Urinary bladder (tissue), 4 donors: Measurements from ENCODE around the gene SLC17A7. TPM values are rescaled to one million over a fixed set of nuclear protein-coding genes. Genes with fewer than 3 reads are reported as not detected.
A peak's percentile ranks its signal among the peaks of the same experiment; 100 is the strongest.
"Not testable (repeated sequence)": the region's sequence is repeated elsewhere in the genome, so short reads cannot be mapped to it uniquely, and the experiment has no call there.

Experiments used
- DNase-seq: peaks from one replicate; pipeline ENCODE4 v3.0.0-alpha.2; 2015; ENCODE audit errors: extremely low spot score
- H3K27ac ChIP-seq: one replicate; pipeline ENCODE4 v1.5.1; 2013; ENCODE audit warnings: low read depth, mild to moderate bottlenecking, moderate library complexity
- H3K36me3 ChIP-seq: one replicate; pipeline ENCODE4 v1.6.1; 2013; ENCODE audit warnings: mild to moderate bottlenecking, moderate library complexity; ENCODE audit not compliant: insufficient read depth
- H3K4me1 ChIP-seq: one replicate; pipeline ENCODE4 v1.6.1; 2013; ENCODE audit warnings: mild to moderate bottlenecking, moderate library complexity; ENCODE audit not compliant: insufficient read depth
- H3K4me3 ChIP-seq: one replicate; pipeline ENCODE4 v1.5.1; 2013; ENCODE audit warnings: low read depth, low read length
- WGBS: extraction: QIAGEN DNeasy Blood & Tissue Kit; methylation state at CpG from one replicate; pipeline ENCODE4 v1.1.7; 2013; 5-methylcytosine and 5-hydroxymethylcytosine counted together
- polyA plus RNA-seq: library from polyadenylated mRNA; stranded (reverse); fragments of 200-250 nt; gene quantifications from one replicate; pipeline ENCODE4 v1.2.3, GENCODE V29; 2013
- total RNA-seq: library from RNA; depleted of rRNA; stranded (reverse); fragments of >200 nt; gene quantifications from one replicate; pipeline ENCODE4 v1.2.3, GENCODE V29; 2014
- donor health status: healthy with polysubstance abuse.
- donor health status: healthy.

The SLC17A7 gene
- total and polyA plus RNA-seq, 2 donors, result 0.85 to 2.1 TPM

DNA sequence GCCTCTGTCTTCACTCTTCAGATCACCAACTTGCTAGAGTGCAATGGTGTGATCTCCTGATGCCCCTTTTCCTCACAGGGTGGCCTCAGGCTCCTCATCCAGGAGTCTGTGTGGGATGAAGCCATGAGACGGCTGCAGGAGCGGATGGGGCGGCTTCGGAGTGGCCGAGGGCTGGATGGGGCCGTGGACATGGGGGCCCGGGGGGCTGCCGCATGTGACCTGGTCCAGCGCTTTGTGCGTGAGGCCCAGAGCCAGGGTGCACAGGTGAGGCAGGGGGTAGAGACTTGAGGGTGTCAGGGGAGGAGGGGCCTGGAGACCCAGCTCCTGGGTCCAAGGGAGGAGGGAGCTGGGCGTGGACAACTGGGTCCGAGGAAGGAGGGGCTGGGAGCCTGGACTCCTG lies 21.2 kb upstream of the SLC17A7 start:
- Histone ChIP-seq H3K4me1 (no peaks in the 10 kb centered on the region), H3K4me3 (no peak overlapping the region), H3K27ac (no peak overlapping the region), H3K36me3 (peaks cover 2% of the 10 kb centered on the region)
- DNase-seq, result no peak
- 87% methylated on average over 12 of the region's 12 CpGs for WGBS

DNA sequence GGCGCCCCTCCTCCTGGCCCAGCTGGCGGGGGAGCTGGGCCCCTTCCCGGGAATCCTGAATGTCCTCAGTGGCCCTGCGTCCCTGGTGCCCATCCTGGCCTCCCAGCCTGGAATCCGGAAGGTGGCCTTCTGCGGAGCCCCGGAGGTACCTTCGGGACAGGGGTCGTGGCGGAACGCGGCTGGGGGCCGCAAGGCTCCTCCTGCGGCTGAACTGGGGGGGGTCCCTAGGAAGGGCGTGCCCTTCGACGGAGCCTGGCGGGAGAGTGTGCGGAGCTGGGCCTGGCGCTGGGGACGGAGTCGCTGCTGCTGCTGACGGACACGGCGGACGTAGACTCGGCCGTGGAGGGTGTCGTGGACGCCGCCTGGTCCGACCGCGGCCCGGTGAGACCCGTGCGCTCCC lies 20.3 kb upstream of the SLC17A7 start:
- 98% methylated on average over 37 of the region's 37 CpGs for WGBS
- no peak for DNase-seq
- Histone ChIP-seq H3K36me3 (peaks cover 2% of the 10 kb centered on the region), H3K4me3 (no peak overlapping the region), H3K27ac (no peak overlapping the region), H3K4me1 (no peaks in the 10 kb centered on the region)

DNA sequence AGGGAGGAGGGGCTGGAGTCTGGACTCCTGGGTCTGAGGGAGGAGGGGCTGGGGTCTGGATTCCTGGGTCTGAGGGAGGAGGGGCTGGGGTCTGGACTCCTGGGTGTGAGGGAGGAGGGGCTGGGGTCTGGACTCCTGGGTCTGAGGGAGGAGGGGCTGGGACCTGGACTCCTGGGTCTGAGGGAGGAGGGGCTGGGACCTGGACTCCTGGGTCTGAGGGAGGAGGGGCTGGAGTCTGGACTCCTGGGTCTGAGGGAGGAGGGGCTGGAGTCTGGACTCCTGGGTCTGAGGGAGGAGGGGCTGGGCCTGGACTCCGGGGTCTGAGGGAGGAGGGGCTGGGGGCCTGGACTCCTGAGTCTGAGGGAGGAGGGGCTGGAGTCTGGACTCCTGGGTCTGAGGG lies 19.8 kb upstream of the SLC17A7 start:
- H3K4me3 ChIP-seq, H3K27ac ChIP-seq, H3K36me3 ChIP-seq, DNase-seq, H3K4me1 ChIP-seq: not testable (repeated sequence)
- WGBS, result 0% methylated on average over 1 of the region's 1 CpG

DNA sequence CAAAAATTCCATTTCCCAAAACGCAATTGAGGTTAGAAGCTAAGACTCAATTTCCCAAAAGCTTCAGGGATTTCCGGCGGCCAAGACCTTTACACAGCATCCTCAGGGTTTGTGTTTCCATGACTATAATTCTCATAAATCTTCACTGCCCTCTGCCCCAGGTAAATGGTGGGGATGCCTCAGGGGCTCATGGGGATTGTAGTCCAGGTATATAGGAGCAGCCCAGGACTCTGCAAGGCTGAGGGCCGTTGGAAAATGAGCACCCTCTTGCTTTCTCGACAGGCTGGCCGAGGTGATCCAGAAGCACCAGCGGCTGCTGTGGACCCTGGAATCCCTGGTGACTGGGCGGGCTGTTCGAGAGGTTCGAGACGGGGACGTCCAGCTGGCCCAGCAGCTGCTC lies 18.1 kb upstream of the SLC17A7 start:
- Histone ChIP-seq H3K36me3 (no peaks in the 10 kb centered on the region), H3K4me1 (no peaks in the 10 kb centered on the region), H3K27ac (no peak overlapping the region), H3K4me3 (no peak overlapping the region)
- no peak for DNase-seq
- 95% methylated on average over 12 of the region's 12 CpGs for WGBS

DNA sequence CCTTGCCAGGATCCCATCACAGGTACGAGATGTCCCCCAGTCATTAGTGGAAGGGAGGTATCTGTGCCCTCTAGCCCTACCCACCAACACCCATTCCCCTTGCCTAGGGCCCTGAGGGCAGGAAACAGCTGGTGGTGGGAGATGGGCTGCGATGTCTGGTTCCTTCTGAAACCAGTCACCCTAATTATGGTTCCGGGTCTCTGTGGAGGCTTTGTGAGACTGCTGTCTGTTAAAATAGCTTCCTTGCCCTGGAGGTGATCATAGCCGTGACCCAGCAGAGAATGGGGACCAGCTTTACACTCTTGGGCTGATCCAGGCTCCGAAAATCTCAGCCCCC lies 17.2 kb upstream of the SLC17A7 start:
- H3K4me3 ChIP-seq, result no peak overlapping the region
- 89% methylated on average over 5 of the region's 5 CpGs for WGBS
- no peak overlapping the region for H3K27ac ChIP-seq
- H3K36me3 ChIP-seq, result no peaks in the 10 kb centered on the region
- no peaks in the 10 kb centered on the region for H3K4me1 ChIP-seq
- no peak for DNase-seq

DNA sequence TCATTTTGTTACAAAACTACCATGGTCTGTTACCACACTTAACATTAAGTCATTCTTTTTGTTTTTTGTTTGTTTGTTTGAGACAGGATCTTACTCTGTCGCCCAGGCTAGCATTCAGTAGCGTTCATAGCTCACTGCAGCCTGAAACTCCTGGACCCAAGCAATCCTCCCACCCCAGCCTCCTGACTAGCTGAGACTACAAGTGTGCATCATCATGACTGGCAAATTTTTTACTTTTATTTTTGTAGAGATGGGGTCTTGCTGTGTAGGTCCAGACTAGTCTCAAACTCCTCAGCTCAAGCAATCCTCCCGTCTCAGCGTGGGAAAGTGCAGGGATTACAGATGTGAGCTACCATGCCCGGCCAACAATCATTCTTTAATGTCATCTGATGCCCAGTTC lies 15.0 kb upstream of the SLC17A7 start:
- Histone ChIP-seq H3K4me3 (no peak overlapping the region), H3K4me1 (no peaks in the 10 kb centered on the region), H3K36me3 (no peaks in the 10 kb centered on the region), H3K27ac (peak overlapping the region; percentile 54)
- 60% methylated on average over 5 of the region's 5 CpGs for WGBS
- no peak for DNase-seq

DNA sequence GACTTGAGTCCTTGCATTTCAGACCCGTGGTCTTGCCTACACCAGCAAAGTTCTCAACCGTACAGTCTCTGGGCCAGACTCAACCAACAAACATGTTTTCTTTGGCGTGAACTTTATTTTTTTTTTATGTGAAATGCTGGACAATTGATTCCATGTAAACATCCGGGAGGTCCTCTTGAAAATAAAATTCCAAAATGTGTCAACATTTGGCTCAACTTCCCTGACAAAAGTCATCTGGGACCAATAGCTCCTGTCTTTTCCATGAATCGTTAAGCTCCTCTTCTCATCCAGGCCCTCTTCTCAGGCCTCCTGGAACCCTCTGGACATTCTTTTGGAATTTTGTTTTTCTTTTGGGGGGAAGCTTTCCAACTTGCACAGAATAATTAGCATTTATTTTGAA lies 14.4 kb upstream of the SLC17A7 start:
- DNase-seq, result no peak
- no peaks in the 10 kb centered on the region for H3K4me1 ChIP-seq
- WGBS, result 57% methylated on average over 5 of the region's 5 CpGs
- H3K36me3 ChIP-seq, result no peaks in the 10 kb centered on the region
- no peak overlapping the region for H3K27ac ChIP-seq
- H3K4me3 ChIP-seq, result no peak overlapping the region

DNA sequence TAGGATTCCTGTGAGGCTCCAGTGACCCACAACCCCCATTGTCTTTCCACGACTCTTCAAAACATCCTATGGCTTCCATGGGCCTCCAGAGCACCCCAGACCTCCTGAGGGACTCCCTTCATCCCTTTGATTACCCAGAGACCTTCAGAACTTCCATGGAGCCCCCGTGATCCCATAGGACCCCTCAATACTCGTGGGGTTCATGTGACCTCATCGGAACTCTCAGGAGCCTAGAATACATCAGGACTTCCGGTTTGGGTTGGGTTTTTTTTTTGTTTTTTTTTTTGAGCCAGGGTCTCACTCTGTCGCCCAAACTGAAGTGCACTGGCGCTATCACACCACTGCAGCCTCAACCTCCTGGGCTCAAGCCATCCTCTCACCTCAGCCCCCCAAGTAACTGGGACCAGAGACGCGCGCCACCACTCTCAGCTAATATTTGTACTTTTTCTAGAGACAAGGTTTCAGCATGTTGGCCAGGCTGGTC lies 12.5 kb upstream of the SLC17A7 start:
- no peak for DNase-seq
- 40% methylated on average over 10 of the region's 10 CpGs for WGBS
- Histone ChIP-seq H3K36me3 (no peaks in the 10 kb centered on the region), H3K4me3 (peak overlapping the region; percentile 48), H3K27ac (peak overlapping the region; percentile 86), H3K4me1 (no peaks in the 10 kb centered on the region)

DNA sequence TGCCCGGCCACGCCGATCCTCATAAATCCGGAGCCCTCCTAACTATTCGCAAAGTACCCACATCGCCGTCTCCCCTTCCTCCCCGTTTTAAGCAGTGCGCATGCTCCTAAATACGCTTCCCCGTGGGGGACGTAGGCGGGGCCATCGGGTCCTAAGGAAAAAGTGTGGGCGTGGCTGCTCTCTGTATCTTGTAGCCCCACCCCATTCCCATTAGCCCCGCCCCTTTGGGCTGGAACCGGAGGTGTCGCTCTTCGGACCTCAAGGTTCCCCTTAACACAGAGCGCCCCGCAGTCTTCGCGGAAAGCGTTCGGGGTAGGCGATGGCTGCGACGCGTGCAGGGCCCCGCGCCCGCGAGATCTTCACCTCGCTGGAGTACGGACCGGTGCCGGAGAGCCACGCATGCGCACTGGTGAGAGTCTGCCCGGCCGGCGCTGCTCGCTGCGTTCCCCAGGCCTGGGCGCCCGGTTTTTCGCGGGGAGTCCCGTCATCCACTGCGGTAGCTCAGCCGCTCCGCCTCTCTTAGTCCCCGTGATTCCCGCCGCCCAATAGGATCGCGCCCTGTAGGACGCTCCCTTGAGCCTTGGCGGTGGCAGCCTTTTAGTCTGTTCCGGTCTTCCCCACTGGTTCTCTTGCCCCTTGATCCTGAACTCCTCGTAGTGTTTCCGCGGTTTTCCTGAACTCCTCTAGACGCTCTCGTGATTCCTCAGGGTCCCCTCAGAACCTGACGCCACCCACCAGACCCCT lies 11.9 kb upstream of the SLC17A7 start, which contains the start of gene ALDH16A1:
TSS of gene ALDH16A1 (plus strand) at position 213 of the 744 bp plus-strand sequence. CDS start at position 320, 107 bp downstream.
- H3K4me3 ChIP-seq, result peak within 1 kb of the TSS; percentile 48
- whole genome bisulfite sequencing, result under 1% methylated on average over 66 of the region's 66 CpGs
- DNase-seq, result peak; percentile 97
- no peaks in the 10 kb centered on the region for H3K36me3 ChIP-seq
- H3K27ac ChIP-seq, result peak within 1 kb of the TSS; percentile 86
- no peaks in the 10 kb centered on the region for H3K4me1 ChIP-seq

DNA sequence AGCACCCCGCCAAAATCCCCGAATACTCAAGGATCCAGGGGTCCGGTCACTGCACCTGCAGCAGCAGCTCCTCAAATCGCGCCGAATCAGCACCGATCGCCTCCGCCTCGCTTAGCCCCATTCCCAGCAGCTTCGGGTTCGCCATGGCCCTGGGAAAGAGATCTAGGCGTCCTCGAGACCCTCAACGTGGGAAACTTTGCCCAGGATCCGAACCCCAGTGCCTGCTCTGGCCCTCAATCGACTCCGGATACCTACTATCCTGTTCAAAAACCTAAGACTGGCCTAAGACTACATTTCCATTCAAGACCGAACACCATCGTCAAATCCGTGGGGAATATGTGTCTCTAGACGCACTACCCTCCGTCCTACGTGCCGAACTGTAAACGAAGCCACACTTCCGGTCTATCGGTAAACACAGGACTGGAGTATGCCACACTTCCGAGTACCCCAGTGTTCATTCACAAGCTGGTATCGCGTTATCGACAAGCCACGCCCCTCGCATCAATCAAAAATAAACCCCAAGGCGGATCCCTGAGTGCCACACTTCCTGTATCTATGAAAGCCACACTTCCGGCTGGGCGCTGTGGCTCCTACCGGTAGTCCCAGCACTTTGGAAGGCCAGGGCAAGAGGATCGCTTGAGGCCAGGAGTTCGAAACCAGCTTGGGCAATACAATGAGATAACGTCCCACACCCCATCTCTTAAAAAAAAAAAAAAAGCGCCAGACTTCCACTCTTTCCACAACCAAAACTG lies 10.3 kb upstream of the SLC17A7 start, which contains the start of gene PIH1D1:
TSS of gene PIH1D1 (minus strand) at position 385 of the 752 bp plus-strand sequence. CDS start at position 145, 240 bp downstream.
- Histone ChIP-seq H3K36me3 (no peaks in the 10 kb centered on the region), H3K27ac (peak within 1 kb of the TSS; percentile 86), H3K4me1 (no peaks in the 10 kb centered on the region), H3K4me3 (peak within 1 kb of the TSS; percentile 75)
- under 1% methylated on average over 42 of the region's 42 CpGs for WGBS
- peak; percentile 98 for DNase-seq

DNA sequence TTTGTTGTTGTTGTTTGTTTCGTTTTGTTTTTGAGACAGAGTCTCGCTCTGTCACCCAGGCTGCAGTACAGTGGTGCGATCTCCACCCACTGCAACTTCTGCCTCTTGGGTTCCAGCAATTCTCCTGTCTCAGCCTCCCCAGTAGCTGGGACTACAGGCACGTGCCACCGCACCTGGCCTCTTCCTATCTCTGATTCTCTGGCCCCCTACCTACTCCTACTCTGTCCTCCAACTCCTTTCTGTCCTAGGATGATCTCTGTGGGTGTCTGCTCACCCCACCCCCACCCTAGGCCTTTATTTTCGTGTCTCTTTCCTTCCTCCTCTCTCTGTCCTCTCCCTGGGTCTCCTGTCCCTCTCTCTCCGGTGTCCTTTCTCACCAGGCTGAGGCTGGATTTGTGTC lies 9.1 kb upstream of the SLC17A7 start:
- DNase-seq, result no peak
- Histone ChIP-seq H3K4me3 (no peak overlapping the region), H3K27ac (no peak overlapping the region), H3K36me3 (no peaks in the 10 kb centered on the region), H3K4me1 (no peaks in the 10 kb centered on the region)
- 89% methylated on average over 7 of the region's 7 CpGs for WGBS

DNA sequence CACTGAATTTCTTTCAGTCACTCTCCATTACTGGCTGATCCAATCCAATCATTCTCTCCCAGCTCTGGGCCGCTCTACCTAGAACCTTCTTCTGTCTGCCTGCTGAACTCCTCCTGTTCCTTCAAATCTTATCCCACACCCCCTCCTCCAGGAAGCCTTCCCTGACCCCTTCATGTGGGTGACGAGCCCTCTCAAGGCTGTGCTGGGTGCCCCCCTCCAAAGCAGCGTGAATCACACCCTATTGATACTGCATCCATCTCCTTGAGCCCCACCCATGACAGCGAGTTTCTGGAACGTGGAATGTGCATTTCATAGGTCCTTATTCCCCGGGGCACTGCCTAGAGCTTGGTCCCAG lies 7.1 kb upstream of the SLC17A7 start:
- Histone ChIP-seq H3K4me3 (no peak overlapping the region), H3K27ac (no peak overlapping the region), H3K36me3 (no peaks in the 10 kb centered on the region), H3K4me1 (no peaks in the 10 kb centered on the region)
- DNase-seq, result no peak
- 92% methylated on average over 6 of the region's 6 CpGs for WGBS

DNA sequence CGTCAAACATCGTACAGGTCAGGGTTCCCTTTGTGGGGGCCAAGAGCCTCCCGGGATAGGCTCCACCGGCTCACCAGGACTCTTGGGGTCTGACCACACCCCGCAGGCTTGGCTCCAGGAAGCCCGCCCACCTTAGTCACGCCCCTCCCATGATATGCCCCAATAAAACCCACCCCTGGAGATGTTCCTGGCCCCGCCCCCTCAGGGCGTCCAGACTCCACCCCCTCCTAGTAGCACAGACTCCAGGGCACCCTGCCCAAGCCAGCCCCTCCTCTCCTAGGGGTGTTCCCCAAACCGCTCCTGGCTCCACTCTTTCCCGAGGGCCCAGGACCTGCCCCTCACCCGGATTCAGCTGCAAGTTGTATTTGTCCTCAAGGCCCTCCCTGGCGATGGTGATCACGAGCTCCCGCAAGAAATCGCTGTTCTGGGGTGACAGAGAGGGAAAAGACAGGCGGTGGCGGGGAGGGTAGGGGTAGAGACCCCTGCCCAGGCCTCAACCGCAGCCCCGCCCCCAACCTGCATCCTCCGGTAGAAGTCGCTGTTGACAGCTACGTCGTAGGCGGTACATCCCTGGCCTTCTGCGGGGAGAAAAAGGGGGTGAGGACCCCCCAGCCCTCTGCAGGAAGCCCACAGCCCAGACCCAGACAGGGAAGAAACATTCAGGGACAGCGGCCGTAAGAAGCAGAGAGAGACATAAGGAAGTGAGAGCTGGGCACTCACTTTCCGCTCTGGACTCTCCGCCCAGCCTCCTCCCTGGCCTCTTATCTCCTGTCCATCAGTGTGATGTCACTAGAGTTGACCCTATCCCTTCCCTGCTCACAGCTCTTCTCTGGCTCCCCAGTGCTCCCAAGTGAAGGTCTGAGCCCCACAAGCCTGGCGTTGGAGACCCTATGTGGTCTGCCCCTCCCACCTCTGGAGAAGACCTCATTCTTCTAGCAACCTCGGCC lies 6.4 kb upstream of the SLC17A7 start:
- no peak for DNase-seq
- Histone ChIP-seq H3K27ac (no peak overlapping the region), H3K4me3 (no peak overlapping the region), H3K36me3 (no peaks in the 10 kb centered on the region), H3K4me1 (no peaks in the 10 kb centered on the region)
- WGBS, result 60% methylated on average over 32 of the region's 32 CpGs
